Keratinocyte (primary cell): ENCODE data around the gene CFAP58. TPM values are rescaled to one million over a fixed set of nuclear protein-coding genes. Genes with fewer than 3 reads are reported as not detected.

ENCODE experiments used
- DNase-seq: peaks from one replicate; pipeline ENCODE4 v3.0.0-alpha.2; 2011; ENCODE audit warnings: low read depth, missing footprints, low spot score
- FAIRE-seq: peaks from 2 replicates; lab custom pipeline; 2011; peaks lifted over from hg19 to GRCh38; lab: Jason Lieb, UNC
- H2AFZ ChIP-seq: 2 replicates; pipeline ENCODE4 v1.6.0; 2012; ENCODE audit warnings: low read length, control low read depth, inconsistent platforms; ENCODE audit not compliant: control insufficient read depth
- H3K27ac ChIP-seq: 2 replicates; pipeline ENCODE4 v1.5.1; 2011; ENCODE audit warnings: low read length; ENCODE audit not compliant: control insufficient read depth, insufficient read depth
- H3K27me3 ChIP-seq: 3 replicates; pipeline ENCODE4 v1.6.0; 2011; ENCODE audit warnings: low read length; ENCODE audit not compliant: control insufficient read depth, insufficient read depth; ENCODE audit errors: extremely low read depth
- H3K36me3 ChIP-seq, 2 experiments: 2 replicates in 1 of 2; 3 replicates in 1 of 2; pipeline ENCODE4 v1.5.1; 2011; ENCODE audit warnings: low read length in 2 of 2, mild to moderate bottlenecking in 1 of 2; ENCODE audit not compliant: control insufficient read depth in 2 of 2, insufficient read depth in 2 of 2; ENCODE audit errors: extremely low read depth in 1 of 2
- H3K4me1 ChIP-seq: 3 replicates; pipeline ENCODE4 v1.5.1; 2011; ENCODE audit warnings: low read length; ENCODE audit not compliant: control insufficient read depth, insufficient read depth; ENCODE audit errors: extremely low read depth
- H3K4me2 ChIP-seq: 3 replicates; pipeline ENCODE4 v1.6.0; 2011; ENCODE audit warnings: low read depth, low read length; ENCODE audit not compliant: control insufficient read depth, insufficient read depth; ENCODE audit errors: extremely low read depth
- H3K4me3 ChIP-seq, 3 experiments: fragments of 200-600 bp in 1 of 3; sonication (generic) in 1 of 3; 2 replicates in 2 of 3; 3 replicates in 1 of 3; pipeline ENCODE4 v1.5.1; 2011 to 2016; ENCODE audit warnings: low read length in 3 of 3, mild to moderate bottlenecking in 3 of 3, control low read depth in 2 of 3, inconsistent platforms in 1 of 3, low read depth in 1 of 3, mixed read lengths in 1 of 3, mixed run types in 1 of 3, moderate library complexity in 1 of 3; ENCODE audit not compliant: control insufficient read depth in 2 of 3, insufficient read depth in 2 of 3; ENCODE audit errors: extremely low read depth in 1 of 3
- H3K79me2 ChIP-seq: 2 replicates; pipeline ENCODE4 v1.6.0; 2012; ENCODE audit warnings: low read length; ENCODE audit not compliant: control insufficient read depth, insufficient read depth
- H3K9ac ChIP-seq: 3 replicates; pipeline ENCODE4 v1.6.0; 2011; ENCODE audit warnings: low read length; ENCODE audit not compliant: control insufficient read depth, insufficient read depth; ENCODE audit errors: extremely low read depth
- H3K9me1 ChIP-seq: 3 replicates; pipeline ENCODE4 v1.6.0; 2011; ENCODE audit warnings: low read length; ENCODE audit not compliant: control insufficient read depth, insufficient read depth; ENCODE audit errors: extremely low read depth
- H3K9me3 ChIP-seq: 2 replicates; pipeline ENCODE4 v1.5.1; 2012; ENCODE audit warnings: low read depth, low read length; ENCODE audit not compliant: control insufficient read depth
- H4K20me1 ChIP-seq: 3 replicates; pipeline ENCODE4 v1.6.0; 2011; ENCODE audit warnings: low read length; ENCODE audit not compliant: control insufficient read depth, insufficient read depth; ENCODE audit errors: extremely low read depth
- EZH2 ChIP-seq: IDR thresholded peaks from one replicate; pipeline ENCODE4 v1.6.1; 2012; ENCODE audit warnings: inconsistent platforms, mild to moderate bottlenecking, low read length, moderate library complexity
- dilution Hi-C: fragments of 300-500 bp; cut with MboI; formaldehyde crosslinking; loops from one replicate; pipeline ENCODE4 v1.7.0; 2020; ENCODE audit warnings: low sequenced_read_pairs; ENCODE audit not compliant: extremely low pct_ligation_motif_present
- polyA plus RNA-seq, 5 experiments: library from polyadenylated mRNA; depleted of rRNA in 3 of 5; stranded (reverse) in 3 of 5; stranded (forward) in 1 of 5; unstranded in 1 of 5; fragments of >200 nt; gene quantifications; 1 replicate in 1 of 5; 2 replicates in 3 of 5; 3 replicates in 1 of 5; pipeline versions ENCODE4 v1.2.1 to v1.2.3, GENCODE V29; 2011 to 2012; ENCODE audit warnings: missing spikeins in 2 of 5, low read depth in 1 of 5, low replicate concordance in 1 of 5
- TF ChIP-seq, protein P1 (sequence below), 3 experiments: IDR thresholded peaks in 1 of 3; conservative IDR thresholded peaks in 1 of 3; optimal IDR thresholded peaks in 1 of 3; 2 replicates in 2 of 3; 3 replicates in 1 of 3; pipeline versions ENCODE3 to v1.5.1; 2011; ENCODE audit warnings: low read length in 3 of 3, mild to moderate bottlenecking in 3 of 3, moderate library complexity in 2 of 3, control low read depth in 1 of 3, inconsistent platforms in 1 of 3; ENCODE audit not compliant: insufficient read depth in 2 of 3; ENCODE audit errors: extremely low read depth in 1 of 3

The CFAP58 gene
- polyA plus RNA-seq, 1 donor (not counting 4 experiments of a cell fraction or from before 2014, with no cell fraction given), result 2.3 TPM

DNA sequence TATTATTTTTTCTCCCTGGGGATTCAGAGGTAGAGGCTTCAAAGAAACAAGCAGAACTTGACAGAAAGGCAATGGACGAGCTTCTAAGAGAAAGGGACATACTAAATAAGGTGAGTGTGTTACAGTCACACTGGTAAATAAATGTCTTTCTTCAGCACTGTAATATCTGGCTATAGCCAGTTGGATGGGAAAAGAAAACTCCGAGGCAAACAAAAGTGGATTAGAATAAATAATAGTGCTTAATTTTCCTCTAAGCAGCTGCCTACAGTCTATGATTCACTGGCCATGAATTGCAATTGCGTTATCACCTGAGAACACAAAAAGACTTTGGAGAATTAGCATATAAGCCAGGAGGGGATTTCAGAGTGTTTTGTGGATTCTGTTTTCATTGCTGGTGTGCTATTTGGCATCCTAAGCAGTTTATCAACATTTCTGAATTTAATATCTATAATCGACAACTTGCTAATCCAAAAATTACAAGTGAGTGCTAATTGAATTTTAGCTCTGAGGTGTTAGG lies 23.2 kb downstream of the CFAP58 start:
- H3K27me3 ChIP-seq, result peaks cover 21% of the 10 kb centered on the region
- no peaks in the 10 kb centered on the region for H3K9me3 ChIP-seq
- no peak for DNase-seq
- H3K4me1 ChIP-seq, result no peaks in the 10 kb centered on the region
- H3K9me1 ChIP-seq, result no peaks in the 10 kb centered on the region
- H2AFZ ChIP-seq, result no peak overlapping the region
- H3K79me2 ChIP-seq, result no peaks in the 10 kb centered on the region
- no peak for FAIRE-seq
- H3K4me2 ChIP-seq, result no peak overlapping the region
- dilution Hi-C loops, result no loop called here
- TF ChIP-seq, protein P1, sequence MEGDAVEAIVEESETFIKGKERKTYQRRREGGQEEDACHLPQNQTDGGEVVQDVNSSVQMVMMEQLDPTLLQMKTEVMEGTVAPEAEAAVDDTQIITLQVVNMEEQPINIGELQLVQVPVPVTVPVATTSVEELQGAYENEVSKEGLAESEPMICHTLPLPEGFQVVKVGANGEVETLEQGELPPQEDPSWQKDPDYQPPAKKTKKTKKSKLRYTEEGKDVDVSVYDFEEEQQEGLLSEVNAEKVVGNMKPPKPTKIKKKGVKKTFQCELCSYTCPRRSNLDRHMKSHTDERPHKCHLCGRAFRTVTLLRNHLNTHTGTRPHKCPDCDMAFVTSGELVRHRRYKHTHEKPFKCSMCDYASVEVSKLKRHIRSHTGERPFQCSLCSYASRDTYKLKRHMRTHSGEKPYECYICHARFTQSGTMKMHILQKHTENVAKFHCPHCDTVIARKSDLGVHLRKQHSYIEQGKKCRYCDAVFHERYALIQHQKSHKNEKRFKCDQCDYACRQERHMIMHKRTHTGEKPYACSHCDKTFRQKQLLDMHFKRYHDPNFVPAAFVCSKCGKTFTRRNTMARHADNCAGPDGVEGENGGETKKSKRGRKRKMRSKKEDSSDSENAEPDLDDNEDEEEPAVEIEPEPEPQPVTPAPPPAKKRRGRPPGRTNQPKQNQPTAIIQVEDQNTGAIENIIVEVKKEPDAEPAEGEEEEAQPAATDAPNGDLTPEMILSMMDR (optimal IDR thresholded peaks at IDR 0.05 in 1 of 3, IDR thresholded peaks at IDR 0.05 in 1 of 3, conservative IDR thresholded peaks at IDR 0.05 in 1 of 3; ENCODE audit: extremely low read depth in 1 of 3, insufficient read depth in 2 of 3, low read length in 3 of 3), result no peak
- TF ChIP-seq EZH2, result no peak
- no peak overlapping the region for H3K27ac ChIP-seq
- H4K20me1 ChIP-seq, result no peaks in the 10 kb centered on the region
- no peak overlapping the region for H3K4me3 ChIP-seq
- no peak overlapping the region for H3K9ac ChIP-seq
- H3K36me3 ChIP-seq, result no peaks in the 10 kb centered on the region

DNA sequence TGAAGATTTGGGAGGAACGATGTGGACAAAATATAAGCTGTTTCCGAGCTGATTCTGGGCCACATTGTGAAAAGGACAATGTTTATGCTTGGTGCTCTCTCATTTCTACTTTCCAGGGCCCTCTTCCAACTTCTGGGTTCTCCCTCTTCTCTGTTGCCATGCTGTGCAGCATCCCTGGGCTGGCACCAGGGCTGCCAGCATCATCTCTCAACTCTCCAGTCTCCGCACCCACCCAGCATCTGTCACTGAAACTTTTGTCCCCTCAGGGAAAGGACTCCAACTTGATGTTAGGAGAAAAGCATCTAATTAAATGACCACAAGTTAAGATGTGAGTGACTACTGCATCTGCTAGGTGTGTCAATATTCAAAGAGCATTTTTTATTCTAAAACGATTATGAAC lies 26.7 kb downstream of the CFAP58 start:
- no peaks in the 10 kb centered on the region for H3K79me2 ChIP-seq
- no peak overlapping the region for H3K4me2 ChIP-seq
- H4K20me1 ChIP-seq, result no peaks in the 10 kb centered on the region
- H3K27ac ChIP-seq, result no peak overlapping the region
- dilution Hi-C loops, result no loop called here
- H3K36me3 ChIP-seq, result no peaks in the 10 kb centered on the region
- no peaks in the 10 kb centered on the region for H3K4me1 ChIP-seq
- DNase-seq, result no peak
- no peak overlapping the region for H3K4me3 ChIP-seq
- no peak for FAIRE-seq
- no peak overlapping the region for H2AFZ ChIP-seq
- H3K27me3 ChIP-seq, result peaks cover 10% of the 10 kb centered on the region
- H3K9ac ChIP-seq, result no peak overlapping the region
- H3K9me3 ChIP-seq, result no peaks in the 10 kb centered on the region
- TF ChIP-seq, protein P1 (optimal IDR thresholded peaks at IDR 0.05 in 1 of 3, IDR thresholded peaks at IDR 0.05 in 1 of 3, conservative IDR thresholded peaks at IDR 0.05 in 1 of 3; ENCODE audit: extremely low read depth in 1 of 3, insufficient read depth in 2 of 3, low read length in 3 of 3), result no peak
- TF ChIP-seq EZH2, result no peak
- no peaks in the 10 kb centered on the region for H3K9me1 ChIP-seq
